Measurements from ENCODE around the gene GP9.

- TF ChIP-seq CTCF (IDR thresholded peaks at IDR 0.05), result no peak
- TF ChIP-seq POLR2A (IDR thresholded peaks at IDR 0.05), result no peak
Observed at GRCh38 chr3:129081503-129081902, 20.9 kb downstream of the GP9 start.

Measured in testis (tissue), 2 donors.